HG03135 (cell line): ENCODE measurements around the gene PLBD1.

Source experiments
- ATAC-seq: cut with Tn5 transposase; IDR thresholded peaks from one replicate; pipeline ENCODE4 v1.9.1; 2021; ENCODE audit warnings: mild to moderate bottlenecking, moderate library complexity; ENCODE audit not compliant: unreplicated experiment

The PLBD1 gene, protein sequence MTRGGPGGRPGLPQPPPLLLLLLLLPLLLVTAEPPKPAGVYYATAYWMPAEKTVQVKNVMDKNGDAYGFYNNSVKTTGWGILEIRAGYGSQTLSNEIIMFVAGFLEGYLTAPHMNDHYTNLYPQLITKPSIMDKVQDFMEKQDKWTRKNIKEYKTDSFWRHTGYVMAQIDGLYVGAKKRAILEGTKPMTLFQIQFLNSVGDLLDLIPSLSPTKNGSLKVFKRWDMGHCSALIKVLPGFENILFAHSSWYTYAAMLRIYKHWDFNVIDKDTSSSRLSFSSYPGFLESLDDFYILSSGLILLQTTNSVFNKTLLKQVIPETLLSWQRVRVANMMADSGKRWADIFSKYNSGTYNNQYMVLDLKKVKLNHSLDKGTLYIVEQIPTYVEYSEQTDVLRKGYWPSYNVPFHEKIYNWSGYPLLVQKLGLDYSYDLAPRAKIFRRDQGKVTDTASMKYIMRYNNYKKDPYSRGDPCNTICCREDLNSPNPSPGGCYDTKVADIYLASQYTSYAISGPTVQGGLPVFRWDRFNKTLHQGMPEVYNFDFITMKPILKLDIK

DNA sequence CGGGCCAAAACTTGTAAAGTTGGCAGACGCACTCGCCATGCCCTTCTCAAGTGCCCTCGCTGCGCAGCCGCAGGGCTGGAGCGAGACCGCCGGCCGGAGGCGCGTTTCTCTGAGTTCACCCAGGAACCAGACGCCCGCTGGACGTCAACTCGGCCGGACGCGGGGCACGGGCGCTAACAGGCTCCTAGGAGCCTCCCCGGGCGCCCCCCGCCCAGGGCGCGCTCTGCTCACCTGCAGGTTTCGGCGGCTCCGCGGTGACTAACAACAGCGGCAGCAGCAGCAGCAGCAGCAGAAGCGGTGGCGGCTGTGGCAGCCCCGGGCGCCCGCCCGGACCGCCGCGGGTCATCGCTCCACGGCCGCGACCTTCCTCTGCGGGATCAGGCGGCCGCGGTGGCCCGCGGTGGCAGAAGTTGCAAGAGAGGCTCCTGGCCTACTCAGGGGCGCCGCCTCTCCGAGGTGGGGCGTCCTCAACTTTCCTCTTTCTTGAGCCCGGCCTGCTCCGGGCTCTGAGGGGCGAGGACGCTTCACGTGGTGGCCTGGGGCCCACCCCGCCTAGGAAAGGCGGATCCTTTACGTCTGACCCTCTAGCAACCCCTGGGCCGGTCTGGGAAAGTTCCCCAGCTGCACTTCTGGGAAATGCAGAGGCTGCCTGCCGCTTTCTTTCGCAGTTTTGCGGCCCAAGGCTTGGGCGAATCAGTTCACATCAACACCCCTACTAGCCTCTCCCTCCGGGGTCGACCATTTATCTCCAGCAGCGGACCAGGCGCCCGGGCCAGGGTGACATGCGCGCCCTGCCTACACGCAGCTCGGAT, at the start of gene PLBD1:
TSS of gene PLBD1 (minus strand) at position 533 of the 812 bp plus-strand sequence. CDS start at position 346, 187 bp downstream.
- peak; percentile 67 for ATAC-seq

DNA sequence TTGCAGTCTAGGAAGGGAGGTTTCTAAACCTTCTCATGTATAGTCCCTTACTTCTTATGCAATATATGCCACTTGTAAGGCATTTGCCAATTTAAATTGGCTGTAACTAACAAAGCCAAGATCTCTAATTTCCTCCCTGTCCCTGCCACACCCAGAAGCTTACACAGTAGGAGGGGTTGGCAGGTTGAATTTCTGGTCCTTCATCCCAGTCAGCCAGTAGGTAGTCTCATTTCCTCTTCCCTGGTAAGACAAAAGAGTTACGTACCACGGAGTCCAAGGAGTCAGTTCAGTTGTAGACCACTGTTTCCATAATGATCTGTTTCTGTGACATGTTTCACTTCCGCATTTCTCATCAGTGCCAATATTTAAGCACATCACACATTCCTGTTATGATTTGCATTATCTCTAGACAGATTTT, 47.0 kb upstream of the PLBD1 start:
- ATAC-seq = peak; percentile 46

DNA sequence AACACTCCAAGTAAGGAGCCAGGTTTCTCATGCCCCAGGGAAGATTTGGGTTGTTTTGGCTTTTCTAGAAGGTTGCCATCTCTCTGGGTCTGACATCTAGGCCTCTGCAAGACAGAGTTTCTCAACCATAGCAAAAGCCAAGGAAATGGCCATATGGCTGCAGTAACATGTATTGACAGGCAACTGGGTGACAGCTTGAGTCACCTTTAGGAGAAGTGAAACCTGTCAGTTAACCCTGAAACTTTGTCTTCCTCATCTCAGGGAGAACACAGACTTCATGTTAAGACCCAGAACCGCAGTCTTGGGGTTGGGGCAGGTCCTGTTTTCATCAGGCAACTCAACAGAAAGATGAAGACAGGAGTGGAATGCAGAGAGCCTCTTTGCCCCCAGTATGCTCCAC, 46.0 kb upstream of the PLBD1 start:
- ATAC-seq = peak; percentile 94

DNA sequence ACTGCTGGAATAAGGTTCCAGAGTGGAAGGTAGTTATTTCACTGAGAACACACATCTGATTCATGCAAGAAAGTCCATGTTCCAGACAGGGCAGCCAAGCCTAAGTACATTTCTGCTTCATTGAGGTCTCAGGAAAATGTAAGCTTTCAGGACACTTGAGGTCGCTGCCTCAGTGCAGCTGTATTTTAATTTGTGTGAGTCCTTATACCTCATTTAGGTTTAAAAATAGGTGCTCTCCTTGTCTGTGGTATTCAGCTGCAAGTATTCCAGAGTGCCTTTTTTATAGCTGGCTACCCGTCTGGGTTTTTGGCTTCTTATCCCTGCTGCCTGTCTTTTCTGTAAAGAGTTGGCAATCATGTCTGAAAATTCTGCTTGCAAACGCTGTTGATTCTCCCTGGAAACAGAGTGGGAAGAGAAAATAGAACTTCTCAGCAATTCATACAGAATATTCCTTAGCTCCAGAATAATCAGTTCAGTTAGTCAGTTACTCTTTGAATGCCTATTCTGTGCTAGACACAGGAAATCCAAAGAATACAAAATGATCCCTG, 45.3 kb upstream of the PLBD1 start:
- ATAC-seq = no peak

DNA sequence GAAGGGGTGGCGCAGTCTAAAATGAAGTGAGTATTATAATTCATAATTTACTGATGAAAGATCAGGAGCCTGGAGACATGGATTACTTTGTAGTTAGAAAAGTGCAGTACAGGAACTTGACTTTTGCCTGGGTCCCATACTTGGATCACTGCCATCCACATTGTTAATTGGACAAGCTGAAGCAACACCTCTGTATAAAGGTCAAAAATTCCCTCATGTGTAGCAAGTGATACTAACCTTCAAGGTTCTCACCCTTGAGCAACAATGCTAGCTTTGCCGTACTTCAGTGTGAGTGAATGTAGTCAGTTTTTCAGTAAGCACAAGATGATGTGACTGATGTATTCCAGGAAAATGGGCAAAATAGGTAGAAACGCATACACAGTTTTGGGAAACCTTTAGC, 44.6 kb upstream of the PLBD1 start:
- ATAC-seq = no peak

DNA sequence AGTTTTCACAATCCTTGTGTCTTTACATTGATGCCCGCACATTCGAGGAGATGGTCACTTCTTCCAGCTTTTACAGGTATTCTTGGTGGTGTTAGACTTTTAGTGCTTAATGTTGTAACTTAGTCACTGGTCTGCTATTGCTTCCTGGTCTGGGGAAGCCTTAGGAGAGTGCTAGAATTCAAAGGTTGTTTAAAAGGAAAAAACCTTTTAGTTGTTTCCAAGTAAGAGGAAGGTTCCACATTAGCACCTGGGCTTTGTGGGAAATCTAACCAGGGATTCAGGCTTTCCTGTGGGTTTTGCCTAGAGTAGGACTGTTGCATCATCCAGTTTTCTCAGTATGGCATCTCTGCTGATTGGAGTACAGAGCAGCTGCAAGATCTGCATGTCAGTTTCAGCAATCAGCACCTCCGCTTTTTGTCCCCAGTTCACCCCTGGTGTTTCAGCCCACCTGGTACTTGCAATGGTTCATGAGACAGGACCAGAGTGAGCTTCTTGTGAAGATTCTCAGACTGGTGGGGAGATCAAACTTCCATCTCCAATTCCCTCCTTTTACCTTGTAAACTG, 44.0 kb upstream of the PLBD1 start:
- ATAC-seq = no peak

DNA sequence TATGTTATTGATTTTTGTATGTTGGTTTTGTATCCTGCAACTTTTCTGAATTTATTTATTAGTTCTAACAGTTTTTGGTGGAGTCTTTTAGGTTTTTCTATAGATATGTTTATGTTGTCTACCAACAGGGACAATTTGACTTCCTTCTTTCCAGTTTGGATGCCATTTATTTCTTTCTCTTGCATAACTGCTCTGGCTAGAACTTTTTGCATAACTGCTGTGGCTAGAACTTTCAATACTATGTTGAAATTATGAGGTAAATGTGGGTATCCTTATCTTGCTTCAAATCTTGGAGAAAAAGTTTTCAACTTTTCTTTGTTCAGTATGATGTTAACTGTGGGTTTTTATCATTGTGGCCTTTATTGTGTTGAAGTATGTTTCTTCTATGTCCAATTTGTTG, 39.9 kb upstream of the PLBD1 start:
- no peak for ATAC-seq

DNA sequence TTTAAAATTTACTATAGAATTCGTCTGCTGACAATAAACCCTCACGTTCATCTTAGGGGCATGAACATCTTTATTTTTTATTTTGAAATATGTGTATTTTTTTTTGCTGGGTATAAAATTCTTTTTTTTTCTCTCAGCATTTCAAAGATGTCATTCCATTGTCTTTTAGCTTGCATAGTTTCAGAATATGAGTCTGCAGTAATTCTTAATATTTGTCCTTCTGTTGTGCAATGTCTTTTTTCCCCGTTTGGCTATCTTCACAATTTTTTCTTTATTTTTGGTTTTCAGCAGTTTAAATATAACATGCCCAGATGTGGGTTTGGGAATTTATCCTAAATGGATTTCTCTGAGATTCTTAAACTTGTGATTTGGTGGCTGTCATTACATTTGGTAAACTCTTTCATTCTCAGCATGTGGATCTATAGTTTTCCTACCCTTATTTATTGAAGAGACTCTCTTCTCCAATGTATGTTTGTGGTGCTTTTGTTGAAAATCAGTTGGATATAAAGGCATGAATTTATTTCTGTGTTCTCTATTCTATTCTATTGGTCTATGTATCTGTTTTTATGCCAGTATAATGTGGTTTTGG, 37.8 kb upstream of the PLBD1 start:
- ATAC-seq = no peak

DNA sequence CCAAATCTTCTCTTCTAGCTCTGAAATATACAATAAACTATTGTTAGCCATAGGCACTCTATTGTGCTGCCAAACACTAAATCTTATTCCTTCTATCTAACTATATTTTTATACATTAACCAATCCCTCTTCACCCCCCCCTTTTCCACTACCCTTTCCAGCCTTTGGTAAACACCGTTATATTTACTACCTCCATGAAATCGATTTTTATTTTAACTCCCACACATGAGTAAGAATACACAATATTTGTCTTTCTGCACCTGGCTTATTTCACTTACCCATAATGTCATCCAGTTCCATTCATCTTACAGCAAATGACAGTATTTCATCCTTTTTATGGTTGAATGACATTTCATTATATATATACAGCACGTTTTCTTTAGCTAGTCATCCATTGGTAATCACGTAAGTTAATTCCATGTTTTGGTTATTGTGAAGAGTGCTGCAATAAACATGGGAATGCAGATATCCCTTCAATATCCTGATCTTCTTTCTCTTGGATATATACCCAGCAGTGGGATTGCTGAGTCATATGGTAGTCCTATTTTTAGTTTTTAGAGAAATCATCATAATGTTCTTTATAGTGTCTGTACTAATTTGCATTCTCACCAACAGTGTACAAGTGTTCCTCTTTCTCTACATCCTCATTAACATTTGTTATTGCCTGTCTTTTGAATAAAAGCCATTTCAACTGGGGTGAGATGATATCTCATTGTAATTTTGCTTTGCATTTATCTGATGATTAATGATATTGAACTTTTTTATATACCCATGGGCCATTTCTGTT, 34.2 kb upstream of the PLBD1 start:
- ATAC-seq = no peak

DNA sequence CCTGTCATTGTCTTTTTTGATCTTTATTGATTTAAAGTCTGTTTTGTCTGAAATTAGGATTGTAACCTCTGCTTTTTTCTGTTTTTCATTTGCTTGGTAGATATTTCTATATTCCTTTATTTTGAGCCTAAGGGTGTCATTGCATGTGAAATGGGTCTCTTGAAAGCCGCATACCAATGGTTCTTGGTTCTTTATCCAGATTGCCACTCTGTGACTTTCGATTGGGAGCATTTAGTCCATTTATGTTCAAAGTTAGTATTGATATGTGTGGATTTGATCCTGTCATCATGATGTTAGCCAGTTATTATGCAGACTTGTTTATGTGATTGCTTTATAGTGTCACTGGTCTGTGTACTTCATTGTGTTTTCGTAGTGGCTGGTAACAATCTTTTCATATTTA, 29.8 kb upstream of the PLBD1 start:
- no peak for ATAC-seq

DNA sequence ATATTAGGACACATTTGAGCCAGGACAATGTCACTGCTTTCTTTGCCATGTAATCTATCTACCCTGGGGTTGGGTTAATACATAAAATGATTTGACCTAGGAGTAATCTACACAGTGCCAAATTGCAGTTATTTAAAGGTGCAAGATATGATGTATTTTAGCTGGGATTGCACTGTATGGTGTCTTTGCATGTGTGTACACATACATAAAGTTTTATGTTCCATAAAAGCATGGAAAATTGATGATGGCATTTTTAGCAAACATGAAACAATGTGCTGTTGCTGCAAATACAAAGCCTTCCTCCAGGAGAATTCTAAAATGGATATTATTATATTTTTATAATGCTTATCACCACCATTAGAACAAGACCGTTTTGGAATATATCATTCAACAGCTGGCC, 24.0 kb upstream of the PLBD1 start:
- no peak for ATAC-seq

DNA sequence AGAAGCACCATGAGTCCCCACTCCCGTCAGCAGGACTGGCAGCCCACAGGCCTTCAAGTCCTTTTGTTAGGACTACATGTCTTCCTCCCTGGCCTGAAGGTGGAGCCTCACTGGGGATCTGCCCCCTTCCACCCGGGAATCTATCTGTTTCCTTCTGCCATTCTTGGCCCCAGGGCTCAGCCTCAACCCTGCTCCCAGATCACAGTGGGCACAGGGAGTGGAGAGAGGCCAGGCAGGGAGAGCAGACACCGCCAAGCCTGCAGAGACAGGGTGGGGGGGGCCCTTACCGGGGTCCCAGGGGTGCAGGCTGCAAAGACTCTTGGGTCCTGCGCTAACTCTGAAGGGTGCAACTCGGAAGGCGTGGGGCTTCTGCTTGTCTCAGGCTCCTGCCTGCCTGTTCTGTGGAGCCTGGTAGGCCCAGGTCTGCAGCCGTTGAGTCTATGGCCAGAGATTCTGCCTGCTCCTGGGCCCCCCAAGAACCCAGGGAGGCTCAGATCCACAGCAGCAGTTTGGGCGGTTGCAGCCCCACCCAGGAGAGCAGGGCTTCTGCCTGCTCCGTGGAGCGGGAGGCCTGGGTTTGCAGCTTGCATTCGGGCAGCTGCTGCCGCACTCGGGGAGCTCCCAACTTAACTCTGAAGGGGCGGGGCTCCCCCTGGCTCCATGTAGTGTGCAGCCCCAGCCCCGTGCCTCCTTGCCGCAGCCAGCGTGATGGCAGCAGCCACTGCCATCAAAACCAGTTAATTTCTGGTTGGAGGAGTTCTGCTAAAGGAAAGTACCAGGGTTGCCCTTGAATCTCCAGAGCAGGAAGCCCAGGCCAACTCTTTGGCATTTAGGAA, 21.7 kb upstream of the PLBD1 start:
- no peak for ATAC-seq

DNA sequence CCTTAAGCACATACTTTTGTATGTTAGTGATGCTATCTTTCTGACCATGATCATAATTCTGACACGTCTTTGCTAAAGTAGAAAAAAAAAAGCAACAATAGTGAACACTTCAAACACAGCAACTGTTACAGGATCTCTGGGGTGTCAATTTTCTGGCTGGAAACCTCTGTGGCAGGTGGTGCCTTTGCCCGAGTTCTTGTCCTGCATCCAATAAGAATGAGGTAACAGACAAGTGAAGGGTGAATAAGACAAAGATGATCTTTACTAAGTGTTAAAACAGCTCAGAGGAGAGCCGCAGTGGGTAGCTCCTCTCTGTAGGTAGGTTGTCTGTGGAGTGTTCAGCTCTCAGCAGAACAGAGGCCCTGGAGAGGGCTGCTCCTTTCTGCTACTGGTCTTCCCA, 20.9 kb upstream of the PLBD1 start:
- no peak for ATAC-seq

DNA sequence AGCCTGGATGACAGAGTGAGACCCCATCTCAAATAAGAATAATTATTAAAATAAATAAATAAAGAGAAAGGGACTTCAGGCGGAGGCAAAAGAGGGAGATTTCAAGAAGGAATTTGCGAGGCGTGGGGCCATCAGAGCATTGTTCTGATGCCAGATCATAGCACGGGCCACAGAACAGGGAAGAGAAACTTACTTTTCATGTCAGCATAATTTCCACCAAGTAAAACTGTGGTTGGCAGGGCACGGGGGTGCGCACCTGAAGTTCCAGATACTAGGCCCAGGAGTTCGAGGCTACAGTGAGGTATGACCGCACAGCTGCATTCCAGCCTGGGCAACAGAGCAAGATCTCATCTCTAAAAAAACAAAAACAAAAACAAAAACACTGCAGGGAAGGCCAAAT, 11.0 kb upstream of the PLBD1 start:
- no peak for ATAC-seq

DNA sequence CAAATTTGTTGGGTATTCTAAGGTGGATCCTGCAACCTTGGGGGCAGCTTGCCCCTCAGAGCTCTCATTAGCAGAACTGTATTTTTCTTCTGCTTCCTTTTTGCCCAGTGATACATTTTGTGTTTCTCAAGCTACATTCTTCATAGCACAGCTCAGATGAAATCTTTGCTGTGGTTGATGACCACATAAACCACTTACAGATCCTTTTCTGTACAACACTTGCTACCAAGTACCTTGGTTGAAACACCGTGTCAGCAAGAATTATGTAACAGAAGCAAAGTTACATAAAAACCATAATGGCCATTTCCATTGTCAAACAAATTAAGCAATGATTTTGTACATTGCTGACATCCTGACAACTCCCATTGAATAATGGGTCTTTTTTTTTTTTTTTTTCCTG, 9.7 kb upstream of the PLBD1 start:
- no peak for ATAC-seq

DNA sequence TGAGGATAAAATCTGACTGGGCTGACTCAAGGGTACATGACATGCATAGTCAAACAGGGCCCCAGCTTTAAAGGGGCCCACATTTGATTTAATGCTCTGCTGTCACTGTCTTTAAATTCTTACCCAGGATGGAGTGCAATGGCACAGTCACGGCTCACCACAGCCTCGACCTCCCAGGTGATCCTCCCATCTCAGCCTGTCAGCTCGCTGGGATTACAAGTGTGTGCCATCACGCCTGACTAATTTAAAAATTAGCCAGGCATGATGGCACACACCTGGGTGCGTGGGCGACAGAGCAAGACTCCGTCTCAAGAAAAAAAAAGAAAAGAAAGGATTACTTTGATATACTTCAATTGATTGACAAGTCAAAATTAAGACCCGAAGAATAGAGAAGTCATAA, 9.2 kb upstream of the PLBD1 start:
- no peak for ATAC-seq

DNA sequence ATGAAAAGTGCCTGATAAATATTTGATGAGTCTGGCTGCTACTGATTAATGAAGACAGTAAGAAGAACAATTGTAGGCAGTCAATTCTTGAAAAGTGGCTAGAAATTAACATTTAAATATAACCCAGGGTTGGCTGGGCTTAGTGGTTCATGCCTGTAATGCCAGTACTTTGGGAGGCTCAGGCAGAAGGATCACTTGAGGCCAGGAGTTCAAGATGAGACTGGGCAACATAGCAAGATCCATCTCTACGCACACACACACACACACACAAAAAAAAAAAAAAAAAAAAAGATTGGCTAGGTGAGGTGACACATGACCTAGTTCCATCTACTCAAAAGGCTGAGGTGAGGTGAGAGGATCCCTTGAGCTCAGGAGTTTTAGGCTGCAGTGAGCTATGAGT, 7.9 kb upstream of the PLBD1 start:
- ATAC-seq = no peak

DNA sequence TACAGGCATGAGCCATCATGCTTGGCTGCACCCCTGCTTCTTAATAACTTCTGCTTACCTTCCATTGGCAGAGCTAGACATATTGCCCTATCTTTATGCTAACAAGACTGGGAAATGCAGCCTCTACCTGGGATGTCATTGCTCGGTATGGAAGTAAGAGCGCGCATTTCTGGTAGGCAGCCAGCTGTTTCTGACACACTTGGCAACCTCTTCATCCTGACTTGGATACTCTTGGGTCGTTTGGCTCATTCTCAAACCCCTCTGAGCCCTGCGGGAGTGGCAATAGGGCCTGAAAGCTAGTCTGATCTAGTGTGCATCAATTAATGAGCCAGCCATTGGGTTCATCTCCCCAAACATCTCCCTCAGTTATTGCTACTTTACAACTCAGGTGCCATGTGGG, 5.4 kb upstream of the PLBD1 start:
- ATAC-seq = no peak

DNA sequence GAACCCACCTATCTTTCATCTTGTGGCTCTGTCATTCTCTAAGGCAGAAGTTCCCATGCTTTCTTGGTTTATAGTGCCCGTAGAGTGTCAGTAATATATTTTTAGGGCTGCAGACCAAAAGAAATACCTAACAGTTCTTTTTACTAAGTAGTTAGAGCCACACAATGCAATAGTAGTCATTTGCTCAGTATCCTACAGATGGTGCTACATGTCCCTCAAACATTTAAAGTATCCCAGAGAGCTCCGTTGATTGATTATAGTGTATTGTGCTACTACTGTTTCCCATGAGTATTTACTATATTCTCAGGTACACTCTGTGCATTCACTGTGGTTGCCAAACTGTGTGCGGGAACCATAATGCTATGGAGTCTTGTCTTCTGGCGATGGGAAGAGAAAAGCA, 4.7 kb upstream of the PLBD1 start:
- ATAC-seq = no peak
